Karpas-422 (cell line): Measurements from ENCODE around the gene NFKBIA. TPM values are rescaled to one million over a fixed set of nuclear protein-coding genes. Genes with fewer than 3 reads are reported as not detected.

ENCODE experiments used
- DNase-seq: peaks from one replicate; pipeline ENCODE4 v3.0.0-alpha.2; 2015
- H2AFZ ChIP-seq: fragments of 200-600 bp; sonication (generic); 2 replicates; pipeline ENCODE4 v1.6.1; 2014; ENCODE audit warnings: antibody characterized with exemption, low read length, mixed read lengths
- H3K27ac ChIP-seq: fragments of 200-600 bp; sonication (generic); 2 replicates; pipeline ENCODE4 v1.5.1; 2014; ENCODE audit warnings: mild to moderate bottlenecking, low read length, moderate library complexity
- H3K27me3 ChIP-seq: fragments of 200-600 bp; sonication (generic); 2 replicates; pipeline ENCODE4 v1.6.1; 2014; ENCODE audit warnings: low read length, mixed read lengths
- H3K36me3 ChIP-seq: fragments of 200-600 bp; sonication (generic); 2 replicates; pipeline ENCODE4 v1.6.1; 2014; ENCODE audit warnings: low read length, mixed read lengths; ENCODE audit not compliant: insufficient read depth
- H3K4me1 ChIP-seq: fragments of 200-600 bp; sonication (generic); 2 replicates; pipeline ENCODE4 v1.6.1; 2014; ENCODE audit warnings: mild to moderate bottlenecking, low read length, mixed read lengths
- H3K4me2 ChIP-seq: fragments of 200-600 bp; sonication (generic); 2 replicates; pipeline ENCODE4 v1.6.1; 2014; ENCODE audit warnings: low read length, low read depth, mild to moderate bottlenecking; ENCODE audit not compliant: poor library complexity, severe bottlenecking
- H3K4me3 ChIP-seq: fragments of 200-600 bp; sonication (generic); 2 replicates; pipeline ENCODE4 v1.5.1; 2014; ENCODE audit warnings: mild to moderate bottlenecking, antibody characterized with exemption, low read length, mixed read lengths
- H3K79me2 ChIP-seq: fragments of 200-600 bp; sonication (generic); 2 replicates; pipeline ENCODE4 v1.6.1; 2014; ENCODE audit warnings: mild to moderate bottlenecking, low read length, mixed read lengths
- H3K9ac ChIP-seq: fragments of 200-600 bp; sonication (generic); 2 replicates; pipeline ENCODE4 v1.6.0; 2014; ENCODE audit warnings: low read length
- H3K9me2 ChIP-seq: fragments of 200-600 bp; sonication (generic), shearing (Covaris generic); replicated peaks from 2 replicates; pipeline ENCODE4 v1.6.0; 2014; ENCODE audit warnings: mild to moderate bottlenecking, low read length, moderate library complexity; ENCODE audit not compliant: insufficient read depth
- H3K9me3 ChIP-seq: fragments of 300-700, 200-600 bp; sonication (generic); 2 replicates; pipeline ENCODE4 v1.6.1; 2014; ENCODE audit warnings: low read length, mixed read lengths
- H4K20me1 ChIP-seq: fragments of 200-600 bp; sonication (generic); 2 replicates; pipeline ENCODE4 v1.6.1; 2014; ENCODE audit warnings: mild to moderate bottlenecking, antibody characterized with exemption, low read length, low read depth; ENCODE audit not compliant: insufficient read depth
- total RNA-seq: library from RNA; depleted of rRNA; stranded (reverse); fragments of >200 nt; shearing (Covaris generic); gene quantifications from 2 replicates; pipeline ENCODE4 v1.2.3, GENCODE V29; 2014; ENCODE audit warnings: low replicate concordance; rRNA removed

The NFKBIA gene
- total RNA-seq, 1 experiment from 2014 or later: 27.6 TPM

DNA sequence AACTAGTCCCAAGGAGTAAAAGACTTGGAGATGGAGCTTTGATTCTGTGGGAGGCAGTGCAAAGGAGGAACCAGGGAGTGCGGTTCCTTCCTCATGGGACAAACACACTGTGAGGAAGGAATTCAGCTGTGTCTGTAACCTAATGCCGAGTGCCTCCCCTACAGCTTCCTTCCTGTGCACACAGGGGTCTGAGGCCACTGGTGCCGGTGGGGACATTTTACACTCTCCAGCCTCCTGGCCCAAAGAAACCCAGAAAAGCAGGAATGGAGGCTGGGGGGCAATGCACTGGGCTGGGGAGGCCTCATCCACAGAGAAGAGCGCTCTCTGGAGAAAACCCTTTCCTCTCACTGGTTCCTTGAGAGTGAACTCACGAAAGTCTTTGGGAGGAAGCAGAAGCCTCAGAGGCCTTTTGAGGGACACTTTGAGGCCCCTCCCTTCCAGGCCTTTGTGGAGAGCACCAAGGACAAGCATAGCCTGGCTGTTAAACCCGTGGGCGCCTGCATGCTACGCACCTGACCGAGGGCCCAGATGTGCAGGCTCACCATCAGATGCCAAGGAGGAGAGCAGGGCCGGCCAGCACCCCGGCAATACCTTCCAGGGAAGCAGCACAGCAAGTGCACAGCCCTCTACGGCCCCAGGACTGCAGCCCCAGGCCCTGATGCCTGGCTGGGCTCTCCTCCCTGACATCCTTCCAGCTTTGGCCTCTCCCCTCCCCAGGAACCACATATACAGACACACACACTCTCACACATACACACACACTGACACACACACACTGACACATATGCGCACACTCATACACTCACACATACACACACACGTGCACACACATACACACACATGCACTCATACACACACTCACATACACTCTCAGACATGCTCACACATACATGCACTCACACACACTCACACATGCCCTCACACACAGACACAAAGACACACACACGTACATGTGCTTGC lies 52.0 kb downstream of the NFKBIA start:
- Histone ChIP-seq H4K20me1 (no peaks in the 10 kb centered on the region), H3K9ac (no peak overlapping the region), H3K36me3 (no peaks in the 10 kb centered on the region), H3K4me2 (no peak overlapping the region), H3K9me3 (no peaks in the 10 kb centered on the region), H3K4me1 (peaks cover 7% of the 10 kb centered on the region), H2AFZ (peak overlapping the region; percentile 72; the same call in 1 of the 2 replicates), H3K79me2 (no peaks in the 10 kb centered on the region), H3K4me3 (no peak overlapping the region), H3K27ac (no peak overlapping the region), H3K27me3 (no peaks in the 10 kb centered on the region), H3K9me2 (no peaks in the 10 kb centered on the region)
- no peak for DNase-seq

- no peak for DNase-seq
- peaks cover 7% of the 10 kb centered on the region for H3K4me1 ChIP-seq
- no peaks in the 10 kb centered on the region for H3K79me2 ChIP-seq
- no peak overlapping the region for H3K4me2 ChIP-seq
- no peaks in the 10 kb centered on the region for H3K9me3 ChIP-seq
- H4K20me1 ChIP-seq: no peaks in the 10 kb centered on the region
- H3K9me2 ChIP-seq: no peaks in the 10 kb centered on the region
- no peaks in the 10 kb centered on the region for H3K27me3 ChIP-seq
- H3K4me3 ChIP-seq: no peak overlapping the region
- H2AFZ ChIP-seq: peak overlapping the region; percentile 72; the same call in 1 of the 2 replicates
- no peak overlapping the region for H3K27ac ChIP-seq
- no peaks in the 10 kb centered on the region for H3K36me3 ChIP-seq
- no peak overlapping the region for H3K9ac ChIP-seq
Observed at GRCh38 chr14:35351897-35352273, 52.7 kb downstream of the NFKBIA start.

Other genes starting within 250 kb of the NFKBIA start
- 327 and 344 TPM in 2 replicates for gene PSMA6, start 112.4 kb downstream of the NFKBIA start, total RNA-seq
- 0.22 and 0.32 TPM in 2 replicates for gene INSM2, start 129.4 kb upstream of the NFKBIA start, total RNA-seq